Smooth muscle cell of the brain vasculature (primary cell): ENCODE results near the gene RLN2.

ENCODE experiments used
- DNase-seq: peaks from one replicate; pipeline ENCODE4 v3.0.0-alpha.2; 2012; ENCODE audit warnings: low read depth, low spot score

RLN2 gene

GRCh38 chr9:5269249-5269715, 35.2 kb downstream of the RLN2 start:
- DNase-seq: no peak

GRCh38 chr9:5265939-5266338, 38.6 kb downstream of the RLN2 start:
- no peak for DNase-seq

GRCh38 chr9:5264219-5264595, 40.3 kb downstream of the RLN2 start:
- DNase-seq: no peak

GRCh38 chr9:5263351-5264218, 40.9 kb downstream of the RLN2 start:
- no peak for DNase-seq
